Bronchial epithelial cell (primary cell): ENCODE results near the gene PLXND1. TPM values are rescaled to one million over a fixed set of nuclear protein-coding genes. Genes with fewer than 3 reads are reported as not detected.

Experiments used
- DNase-seq: peaks from one replicate; pipeline ENCODE4 v3.0.0-alpha.2; 2010; ENCODE audit warnings: low read depth
- FAIRE-seq: peaks from 2 replicates; lab custom pipeline; 2011; peaks lifted over from hg19 to GRCh38; lab: Jason Lieb, UNC
- H3K27me3 ChIP-seq: 2 replicates; pipeline ENCODE4 v1.5.1; 2011; ENCODE audit warnings: low read length; ENCODE audit not compliant: control insufficient read depth, insufficient read depth
- H3K36me3 ChIP-seq: 2 replicates; pipeline ENCODE4 v1.5.1; 2011; ENCODE audit warnings: low read length; ENCODE audit not compliant: control insufficient read depth, insufficient read depth
- H3K4me3 ChIP-seq: 2 replicates; pipeline ENCODE4 v1.5.1; 2011; ENCODE audit warnings: mild to moderate bottlenecking, low read depth, low read length, control low read depth
- total RNA-seq: library from RNA; depleted of rRNA; stranded (reverse); fragments of >200 nt; gene quantifications from 2 replicates; pipeline ENCODE4 v1.2.1, GENCODE V29; 2014
- TF ChIP-seq, protein P1 (sequence below): IDR thresholded peaks from 2 replicates; pipeline ENCODE4 v1.5.1; 2011; ENCODE audit warnings: mild to moderate bottlenecking, moderate library complexity, low read length, control low read depth, inconsistent platforms; ENCODE audit not compliant: insufficient read depth, severe bottlenecking

Gene PLXND1
- total RNA-seq, 1 donor from 2014 or later = 2.4 TPM

DNA sequence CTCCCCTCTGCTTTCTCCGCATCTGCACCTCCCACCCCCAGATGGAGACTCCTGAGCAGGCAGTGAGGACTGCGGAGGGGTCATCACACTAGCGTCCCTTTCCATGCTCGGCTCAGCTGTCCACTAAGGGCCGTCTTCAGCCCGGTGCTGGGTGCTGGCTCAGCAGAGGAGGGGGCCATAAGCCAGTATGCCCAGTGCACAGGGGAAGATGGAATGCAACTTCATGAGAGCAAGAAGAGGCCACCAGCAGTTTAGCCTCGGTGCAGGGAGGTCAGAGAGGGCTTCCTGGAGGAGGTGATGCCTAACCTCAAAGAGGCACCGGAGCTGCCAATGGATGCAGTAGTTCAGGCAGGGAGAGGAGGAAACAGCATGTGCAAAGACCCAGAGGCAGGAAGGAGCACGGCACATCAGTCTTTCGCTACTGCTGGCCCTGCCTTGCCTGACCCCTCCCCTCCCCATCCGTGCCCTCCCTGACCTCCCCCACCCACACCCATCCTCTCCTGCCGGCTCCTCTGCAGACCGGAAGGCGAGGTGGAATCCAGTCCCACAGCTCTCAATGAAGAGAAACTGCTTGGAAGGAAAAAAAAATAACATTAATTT lies 15.2 kb upstream of the PLXND1 start:
- DNase-seq (no peak), FAIRE-seq (no peak)
- Histone ChIP-seq H3K36me3 (no peaks in the 10 kb centered on the region), H3K27me3 (no peaks in the 10 kb centered on the region), H3K4me3 (no peak overlapping the region)
- TF ChIP-seq, protein P1, sequence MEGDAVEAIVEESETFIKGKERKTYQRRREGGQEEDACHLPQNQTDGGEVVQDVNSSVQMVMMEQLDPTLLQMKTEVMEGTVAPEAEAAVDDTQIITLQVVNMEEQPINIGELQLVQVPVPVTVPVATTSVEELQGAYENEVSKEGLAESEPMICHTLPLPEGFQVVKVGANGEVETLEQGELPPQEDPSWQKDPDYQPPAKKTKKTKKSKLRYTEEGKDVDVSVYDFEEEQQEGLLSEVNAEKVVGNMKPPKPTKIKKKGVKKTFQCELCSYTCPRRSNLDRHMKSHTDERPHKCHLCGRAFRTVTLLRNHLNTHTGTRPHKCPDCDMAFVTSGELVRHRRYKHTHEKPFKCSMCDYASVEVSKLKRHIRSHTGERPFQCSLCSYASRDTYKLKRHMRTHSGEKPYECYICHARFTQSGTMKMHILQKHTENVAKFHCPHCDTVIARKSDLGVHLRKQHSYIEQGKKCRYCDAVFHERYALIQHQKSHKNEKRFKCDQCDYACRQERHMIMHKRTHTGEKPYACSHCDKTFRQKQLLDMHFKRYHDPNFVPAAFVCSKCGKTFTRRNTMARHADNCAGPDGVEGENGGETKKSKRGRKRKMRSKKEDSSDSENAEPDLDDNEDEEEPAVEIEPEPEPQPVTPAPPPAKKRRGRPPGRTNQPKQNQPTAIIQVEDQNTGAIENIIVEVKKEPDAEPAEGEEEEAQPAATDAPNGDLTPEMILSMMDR = no peak

DNA sequence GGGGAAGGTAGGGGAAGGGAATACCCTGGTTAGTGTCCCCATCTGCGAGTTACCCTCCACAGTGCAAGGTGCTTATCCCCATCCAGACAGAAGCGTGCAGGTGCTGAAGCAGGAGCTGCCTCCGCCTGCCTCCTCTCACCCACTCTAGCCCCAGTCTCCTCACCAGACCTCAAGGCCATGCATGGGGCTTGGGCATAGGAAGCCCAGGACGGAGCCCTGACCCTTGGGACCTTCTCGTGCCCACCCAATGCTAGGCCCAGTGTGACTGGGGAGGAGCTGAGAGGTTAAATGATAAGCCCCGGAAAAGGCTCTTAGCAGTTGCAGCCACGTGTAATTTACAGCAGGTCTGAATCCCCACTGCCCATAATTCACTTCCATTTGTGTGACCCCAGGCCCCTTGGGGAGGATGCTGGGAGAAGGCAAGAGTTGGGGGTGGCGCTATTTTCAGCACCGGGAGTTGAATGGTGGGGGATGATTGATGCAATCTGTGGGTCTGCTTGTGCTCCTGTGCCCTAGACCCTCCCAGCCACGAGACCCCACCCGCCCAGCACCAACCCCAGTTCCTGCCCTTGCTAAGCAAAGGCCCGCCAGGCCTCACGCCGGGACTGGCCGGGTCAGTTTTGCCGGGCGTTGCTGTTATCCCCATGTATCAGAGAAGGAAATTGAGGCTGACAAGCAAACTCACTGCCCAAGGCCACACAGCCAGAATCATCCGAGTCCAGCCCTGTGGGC lies 14.5 kb upstream of the PLXND1 start:
- no peak overlapping the region for H3K4me3 ChIP-seq
- TF ChIP-seq, protein P1 = no peak
- no peaks in the 10 kb centered on the region for H3K36me3 ChIP-seq
- FAIRE-seq (no peak), DNase-seq (no peak)
- H3K27me3 ChIP-seq = no peaks in the 10 kb centered on the region

DNA sequence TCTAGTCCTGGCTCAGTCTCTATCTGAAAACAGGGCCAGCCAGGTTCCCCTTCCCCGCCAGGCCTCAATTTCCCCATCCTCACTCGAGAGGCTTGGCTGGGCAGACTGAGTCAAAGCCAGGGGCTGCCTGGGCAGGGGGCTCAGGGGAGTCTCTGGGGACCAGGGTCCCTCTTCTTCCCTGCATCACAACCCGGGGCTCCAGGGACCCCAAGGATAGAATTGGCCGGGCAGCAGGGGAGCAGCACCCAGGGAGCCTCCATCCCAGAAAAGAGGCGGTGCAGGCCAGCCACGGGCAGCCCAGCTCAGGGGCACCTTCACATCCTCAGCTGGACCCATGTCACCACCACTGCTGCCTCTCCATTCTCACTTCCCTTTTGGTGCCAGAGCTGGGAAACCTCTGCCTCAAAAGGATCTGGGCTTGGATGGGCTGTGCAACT lies 13.3 kb upstream of the PLXND1 start:
- DNase-seq = no peak
- no peaks in the 10 kb centered on the region for H3K27me3 ChIP-seq
- H3K4me3 ChIP-seq = no peak overlapping the region
- FAIRE-seq = no peak
- TF ChIP-seq, protein P1 = no peak
- H3K36me3 ChIP-seq = no peaks in the 10 kb centered on the region

DNA sequence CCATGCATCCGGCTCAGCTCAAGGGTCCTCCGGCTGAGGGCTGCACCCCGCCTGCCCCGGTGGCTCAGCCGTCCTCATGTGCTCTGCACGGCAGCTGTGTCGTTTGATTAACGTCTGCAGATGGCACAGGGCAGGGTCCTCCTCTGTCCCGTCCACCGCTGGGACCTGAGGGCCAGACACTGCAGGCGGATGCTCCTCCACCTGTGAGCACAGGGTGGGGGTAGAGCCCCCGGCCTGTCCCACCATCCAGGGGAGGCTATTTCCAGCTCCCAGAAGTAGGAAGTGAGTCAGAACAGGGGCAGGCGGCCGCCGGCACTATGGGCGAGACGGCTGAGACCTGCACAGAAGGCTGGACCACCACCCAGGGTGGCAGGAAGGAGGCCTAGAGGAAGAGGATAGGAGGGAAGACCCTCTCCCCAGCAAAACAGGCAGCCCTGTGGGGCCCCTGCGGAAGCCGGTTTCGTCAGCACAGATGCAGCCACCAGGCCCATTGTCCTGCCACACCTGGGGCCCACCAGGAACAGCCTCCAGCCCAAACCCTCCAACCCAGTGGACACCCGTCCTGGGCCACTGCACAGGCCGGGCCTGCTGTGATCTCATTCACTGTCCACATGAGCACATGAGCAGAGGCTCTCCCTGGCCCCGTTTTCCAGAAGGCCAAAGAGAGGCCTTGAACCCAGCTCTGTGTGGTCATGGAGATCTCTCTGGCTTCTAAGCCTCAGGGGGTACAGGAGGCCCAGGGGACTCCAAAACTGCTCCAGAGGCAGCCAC lies 12.6 kb upstream of the PLXND1 start:
- no peak for FAIRE-seq
- no peak for DNase-seq
- Histone ChIP-seq H3K4me3 (no peak overlapping the region), H3K27me3 (no peaks in the 10 kb centered on the region), H3K36me3 (no peaks in the 10 kb centered on the region)
- TF ChIP-seq, protein P1 = no peak

DNA sequence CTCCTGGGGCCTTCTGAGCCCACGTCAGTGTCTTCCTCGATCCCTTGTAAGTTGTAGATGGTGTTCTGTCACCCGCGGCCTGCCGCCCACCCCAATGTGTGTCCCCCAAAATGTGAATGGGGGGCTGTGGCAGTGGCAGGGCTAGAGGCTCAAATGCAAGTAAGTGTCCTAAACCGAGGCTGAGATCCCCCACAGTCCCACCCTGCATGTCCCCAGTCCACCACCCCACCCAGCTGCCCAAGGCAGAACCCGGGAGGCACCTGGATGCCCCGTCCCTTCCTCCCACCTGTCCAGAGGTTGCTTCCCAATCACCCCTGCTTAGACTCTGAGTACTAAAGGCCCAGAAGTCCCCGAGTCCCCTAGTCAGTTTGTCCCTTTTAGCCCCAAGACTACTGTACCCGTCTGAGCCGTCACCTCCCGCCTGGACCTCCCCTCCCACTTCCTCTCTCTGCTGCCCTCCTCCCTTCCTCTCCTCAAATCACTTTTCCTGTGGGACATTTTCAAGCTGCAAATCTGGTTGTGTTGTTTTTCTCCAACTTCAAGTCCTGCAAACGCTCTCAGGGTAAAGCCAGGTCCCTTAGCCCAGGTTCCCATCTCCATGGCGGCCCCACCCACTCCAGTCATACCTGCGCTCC lies 11.8 kb upstream of the PLXND1 start:
- no peak overlapping the region for H3K4me3 ChIP-seq
- TF ChIP-seq, protein P1 = no peak
- no peaks in the 10 kb centered on the region for H3K36me3 ChIP-seq
- H3K27me3 ChIP-seq = no peaks in the 10 kb centered on the region
- DNase-seq = no peak
- no peak for FAIRE-seq
